IMR-90 (cell line): ENCODE data around the gene SH3BP4. TPM values are rescaled to one million over a fixed set of nuclear protein-coding genes. Genes with fewer than 3 reads are reported as not detected.

Experiments used
- ATAC-seq: fragments of 200-7000 bp; cut with Tn5 transposase; 2 replicates; pipeline ENCODE4 v1.9.1; 2020; ENCODE audit warnings: low read depth, mild to moderate bottlenecking, moderate library complexity
- BruUV-seq: library from RNA; stranded (reverse); fragments of 400-500 nt; replicated peaks from 2 replicates; lab custom pipeline; 2021; lab: Mats Ljungman, UMichigan
- CTCF ChIA-PET: fragments of 300-600 bp; formaldehyde crosslinking; extraction: SDS; loops from one replicate; lab custom pipeline; 2021; ENCODE audit warnings: antibody characterized with exemption; lab: Yijun Ruan, JAX
- POLR2A ChIA-PET: fragments of 300-600 bp; sonication (Branson Sonifier 250); formaldehyde crosslinking; loops from one replicate; lab custom pipeline; 2022; ENCODE audit warnings: antibody characterized with exemption; ENCODE audit not compliant: unreplicated experiment; lab: Charles Lee
- DNase-seq: peaks from one replicate; pipeline ENCODE4 v3.0.0; 2013
- H2AFZ ChIP-seq: replicated peaks from 2 replicates; pipeline ENCODE3; 2013; ENCODE audit warnings: low read length, mild to moderate bottlenecking; ENCODE audit not compliant: poor library complexity
- H2AK5ac ChIP-seq: 2 replicates; pipeline ENCODE4 v1.6.1; 2013; ENCODE audit warnings: low read depth, low read length, inconsistent platforms
- H2AK9ac ChIP-seq: replicated peaks from 2 replicates; pipeline ENCODE3; 2013; ENCODE audit warnings: mild to moderate bottlenecking, low read depth, low read length, moderate library complexity; ENCODE audit not compliant: poor library complexity
- H2BK120ac ChIP-seq: 2 replicates; pipeline ENCODE4 v1.6.1; 2013; ENCODE audit warnings: low read depth, low read length, inconsistent platforms
- H2BK15ac ChIP-seq: 3 replicates; pipeline ENCODE4 v1.6.1; 2013; ENCODE audit warnings: low read depth, low read length, inconsistent platforms
- H2BK20ac ChIP-seq: 2 replicates; pipeline ENCODE4 v1.6.1; 2013; ENCODE audit warnings: low read depth, mild to moderate bottlenecking, inconsistent platforms, low read length, moderate library complexity
- H2BK5ac ChIP-seq: 2 replicates; pipeline ENCODE4 v1.6.1; 2013; ENCODE audit warnings: mild to moderate bottlenecking, low read depth, low read length, inconsistent platforms; ENCODE audit not compliant: poor library complexity, severe bottlenecking
- H3K14ac ChIP-seq: replicated peaks from 2 replicates; pipeline ENCODE4 v1.6.1; 2013; ENCODE audit warnings: low read depth, low read length, inconsistent platforms
- H3K18ac ChIP-seq: 2 replicates; pipeline ENCODE4 v1.6.1; 2013; ENCODE audit warnings: low read depth, low read length, control low read depth
- H3K23ac ChIP-seq: 2 replicates; pipeline ENCODE4 v1.6.1; 2013; ENCODE audit warnings: low read depth, low read length, inconsistent platforms
- H3K27ac ChIP-seq: 2 replicates; pipeline ENCODE4 v1.5.1; 2013; ENCODE audit warnings: mild to moderate bottlenecking, control low read depth, low read length; ENCODE audit not compliant: insufficient read depth
- H3K27me3 ChIP-seq: 2 replicates; pipeline ENCODE4 v1.6.1; 2013; ENCODE audit warnings: low read length; ENCODE audit not compliant: control insufficient read depth, insufficient read depth
- H3K36me3 ChIP-seq: 2 replicates; pipeline ENCODE4 v1.6.1; 2013; ENCODE audit warnings: low read length, mixed read lengths; ENCODE audit not compliant: control insufficient read depth, insufficient read depth
- H3K4ac ChIP-seq: 2 replicates; pipeline ENCODE4 v1.6.1; 2013; ENCODE audit warnings: low read depth, low read length, inconsistent platforms
- H3K4me1 ChIP-seq: 2 replicates; pipeline ENCODE4 v1.6.1; 2013; ENCODE audit warnings: low read length, mixed read lengths; ENCODE audit not compliant: control insufficient read depth, insufficient read depth
- H3K4me2 ChIP-seq: 2 replicates; pipeline ENCODE4 v1.6.1; 2013; ENCODE audit warnings: low read depth, mild to moderate bottlenecking, control low read depth, low read length, moderate library complexity
- H3K4me3 ChIP-seq: 2 replicates; pipeline ENCODE4 v1.5.1; 2013; ENCODE audit warnings: low read depth, mild to moderate bottlenecking, control low read depth, low read length, moderate library complexity; ENCODE audit not compliant: insufficient read depth
- H3K56ac ChIP-seq: 2 replicates; pipeline ENCODE4 v1.6.1; 2013; ENCODE audit warnings: low read length, inconsistent platforms; ENCODE audit not compliant: insufficient read depth; ENCODE audit errors: extremely low read depth
- H3K79me1 ChIP-seq, 2 experiments: 2 replicates each; pipeline ENCODE4 v1.6.1; 2013; ENCODE audit warnings: low read length in 2 of 2, inconsistent platforms in 1 of 2, low read depth in 1 of 2
- H3K9ac ChIP-seq: 2 replicates; pipeline ENCODE4 v1.6.1; 2013; ENCODE audit warnings: low read depth, low read length, control low read depth
- H3K9me1 ChIP-seq: 2 replicates; pipeline ENCODE4 v1.6.1; 2013; ENCODE audit warnings: low read length, inconsistent platforms; ENCODE audit not compliant: insufficient read depth
- H3K9me3 ChIP-seq: 2 replicates; pipeline ENCODE4 v1.6.1; 2013; ENCODE audit warnings: low read length; ENCODE audit not compliant: control insufficient read depth, insufficient read depth
- H4K20me1 ChIP-seq: 2 replicates; pipeline ENCODE4 v1.6.1; 2013; ENCODE audit warnings: low read length, inconsistent platforms; ENCODE audit not compliant: insufficient read depth
- H4K5ac ChIP-seq: 2 replicates; pipeline ENCODE4 v1.6.1; 2013; ENCODE audit warnings: mild to moderate bottlenecking, low read depth, low read length, control low read depth
- H4K8ac ChIP-seq, 2 experiments: 2 replicates each; pipeline ENCODE4 v1.6.1; 2013; ENCODE audit warnings: low read depth in 2 of 2, low read length in 2 of 2, control low read depth in 1 of 2, inconsistent platforms in 1 of 2
- H4K91ac ChIP-seq: 2 replicates; pipeline ENCODE4 v1.6.1; 2013; ENCODE audit warnings: low read depth, low read length, inconsistent platforms; ENCODE audit not compliant: insufficient read depth
- BHLHE40 ChIP-seq: fragments of 150-350 bp; IDR thresholded peaks from 2 replicates; pipeline ENCODE4 v1.6.1; 2016; ENCODE audit warnings: mild to moderate bottlenecking, low read depth, low read length
- ELK1 ChIP-seq: fragments of 150-350 bp; IDR thresholded peaks from 2 replicates; pipeline ENCODE4 v1.6.1; 2016; ENCODE audit warnings: low read depth, mild to moderate bottlenecking, low read length, moderate library complexity, borderline replicate concordance
- FOS ChIP-seq: fragments of 150-350 bp; IDR thresholded peaks from 2 replicates; pipeline ENCODE4 v1.6.1; 2016; ENCODE audit warnings: low read depth, low read length
- MAZ ChIP-seq: IDR thresholded peaks from 2 replicates; pipeline ENCODE4 v1.6.1; 2012; ENCODE audit warnings: low read depth, mild to moderate bottlenecking, low read length, improper control_type of control experiment, moderate library complexity, borderline replicate concordance
- NFE2L2 ChIP-seq: fragments of 150-350 bp; IDR thresholded peaks from 2 replicates; pipeline ENCODE4 v1.6.1; 2016; ENCODE audit warnings: low read depth, mild to moderate bottlenecking, low read length
- POLR2A ChIP-seq: IDR thresholded peaks from 2 replicates; pipeline ENCODE4 v1.6.1; 2012; ENCODE audit warnings: mild to moderate bottlenecking, low read depth, low read length
- RAD21 ChIP-seq: IDR thresholded peaks from 2 replicates; pipeline ENCODE4 v1.6.1; 2012; ENCODE audit warnings: low read length, improper control_type of control experiment
- RCOR1 ChIP-seq: IDR thresholded peaks from 2 replicates; pipeline ENCODE4 v1.6.1; 2012; ENCODE audit warnings: mild to moderate bottlenecking, low read length, improper control_type of control experiment; ENCODE audit not compliant: insufficient replicate concordance
- SMC3 ChIP-seq: fragments of 150-350 bp; IDR thresholded peaks from 2 replicates; pipeline ENCODE4 v1.6.1; 2016; ENCODE audit warnings: low read depth, mild to moderate bottlenecking, antibody characterized with exemption, low read length, moderate library complexity
- USF2 ChIP-seq: fragments of 150-350 bp; IDR thresholded peaks from 2 replicates; pipeline ENCODE4 v1.6.1; 2017; ENCODE audit warnings: mild to moderate bottlenecking, antibody characterized with exemption, low read length, low read depth
- WGBS, 2 experiments: methylation state at CpG; one replicate each; pipeline versions ENCODE4 v1.1.5 to v1.1.7; 2013; ENCODE audit warnings: missing lambda C conversion rate in 2 of 2; ENCODE audit not compliant: insufficient read length in 1 of 2; ENCODE audit errors: extremely low coverage in 2 of 2; 5-methylcytosine and 5-hydroxymethylcytosine counted together
- dilution Hi-C: fragments of 300-500 bp; cut with HindIII; formaldehyde crosslinking; loops from one replicate; pipeline ENCODE4 v1.14.3; 2018; ENCODE audit warnings: low sequenced_read_pairs; ENCODE audit not compliant: unreplicated experiment
- in situ Hi-C: fragments of 300-500 bp; cut with MboI; formaldehyde crosslinking; loops from 3 replicates; pipeline ENCODE4 v1.14.3; 2019; ENCODE audit warnings: low sequenced_read_pairs, inconsistent platforms, mixed read lengths
- intact Hi-C: fragments of 100-400 bp; cut with micrococcal nuclease; formaldehyde crosslinking; loops from 2 replicates; pipeline ENCODE4 v1.10.0; 2022
- polyA plus RNA-seq, 3 experiments: library from polyadenylated mRNA; depleted of rRNA; stranded (reverse); fragments of >200 nt; gene quantifications; 2 replicates each; pipeline ENCODE4 v1.2.3, GENCODE V29; 2012; ENCODE audit warnings: low replicate concordance in 1 of 3
- total RNA-seq: library from RNA; depleted of rRNA; stranded (reverse); fragments of >200 nt; gene quantifications from 2 replicates; pipeline ENCODE4 v1.2.3, GENCODE V29; 2012

SH3BP4 gene
- total and polyA plus RNA-seq, 2 of the 4 experiments (the other 2 are of a cell fraction), result 104 to 122 TPM

- CTCF ChIA-PET, result no interaction called here
- no CpG with 5 or more reads among the region's 15 CpGs for WGBS, 2 experiments
- H4K91ac ChIP-seq, result no peak overlapping the region
- H4K8ac ChIP-seq, result no peak overlapping the region
- no peak overlapping the region for H3K23ac ChIP-seq
- no peak overlapping the region for H3K14ac ChIP-seq
- H3K18ac ChIP-seq, result no peak overlapping the region
- H2BK15ac ChIP-seq, result no peak overlapping the region
- H2AK5ac ChIP-seq, result no peak overlapping the region
- H4K5ac ChIP-seq, result no peak overlapping the region
- ATAC-seq (no peak), DNase-seq (no peak)
- POLR2A ChIA-PET, result no interaction called here
- BruUV-seq, result no TSS peak
- H4K20me1 ChIP-seq, result peaks cover 94% of the 10 kb centered on the region
- H3K36me3 ChIP-seq, result peaks cover 83% of the 10 kb centered on the region
- H2AK9ac ChIP-seq, result no peak overlapping the region
- H3K9me1 ChIP-seq, result peaks cover 44% of the 10 kb centered on the region
- TF ChIP-seq SMC3 (no peak), NFE2L2 (no peak), BHLHE40 (no peak), RCOR1 (no peak), POLR2A (no peak), RAD21 (no peak), USF2 (no peak), ELK1 (no peak), FOS (no peak), MAZ (no peak)
- no peak overlapping the region for H2BK5ac ChIP-seq
- dilution Hi-C loops, result no loop called here
- peaks cover 9% of the 10 kb centered on the region for H3K4me1 ChIP-seq
- in situ Hi-C loops, result no loop called here
- no peak overlapping the region for H3K27ac ChIP-seq
- no peak overlapping the region for H2BK120ac ChIP-seq
- no peak overlapping the region for H3K56ac ChIP-seq
- no peak overlapping the region for H3K4ac ChIP-seq
- H3K27me3 ChIP-seq, result no peaks in the 10 kb centered on the region
- no peak overlapping the region for H3K4me3 ChIP-seq
- H3K9me3 ChIP-seq, result no peaks in the 10 kb centered on the region
- H3K9ac ChIP-seq, result no peak overlapping the region
- intact Hi-C loops, result no loop called here
- peaks cover 28 to 77% of the 10 kb centered on the region in 2 experiments for H3K79me1 ChIP-seq
- H3K4me2 ChIP-seq, result no peak overlapping the region
- no peak overlapping the region for H2AFZ ChIP-seq
- H2BK20ac ChIP-seq, result no peak overlapping the region
These were observed 93.6 kb downstream of the SH3BP4 start for GRCh38 chr2:235045336-235045972.
